ENCODE results near the gene CCT5.

CCT5 gene

DNA sequence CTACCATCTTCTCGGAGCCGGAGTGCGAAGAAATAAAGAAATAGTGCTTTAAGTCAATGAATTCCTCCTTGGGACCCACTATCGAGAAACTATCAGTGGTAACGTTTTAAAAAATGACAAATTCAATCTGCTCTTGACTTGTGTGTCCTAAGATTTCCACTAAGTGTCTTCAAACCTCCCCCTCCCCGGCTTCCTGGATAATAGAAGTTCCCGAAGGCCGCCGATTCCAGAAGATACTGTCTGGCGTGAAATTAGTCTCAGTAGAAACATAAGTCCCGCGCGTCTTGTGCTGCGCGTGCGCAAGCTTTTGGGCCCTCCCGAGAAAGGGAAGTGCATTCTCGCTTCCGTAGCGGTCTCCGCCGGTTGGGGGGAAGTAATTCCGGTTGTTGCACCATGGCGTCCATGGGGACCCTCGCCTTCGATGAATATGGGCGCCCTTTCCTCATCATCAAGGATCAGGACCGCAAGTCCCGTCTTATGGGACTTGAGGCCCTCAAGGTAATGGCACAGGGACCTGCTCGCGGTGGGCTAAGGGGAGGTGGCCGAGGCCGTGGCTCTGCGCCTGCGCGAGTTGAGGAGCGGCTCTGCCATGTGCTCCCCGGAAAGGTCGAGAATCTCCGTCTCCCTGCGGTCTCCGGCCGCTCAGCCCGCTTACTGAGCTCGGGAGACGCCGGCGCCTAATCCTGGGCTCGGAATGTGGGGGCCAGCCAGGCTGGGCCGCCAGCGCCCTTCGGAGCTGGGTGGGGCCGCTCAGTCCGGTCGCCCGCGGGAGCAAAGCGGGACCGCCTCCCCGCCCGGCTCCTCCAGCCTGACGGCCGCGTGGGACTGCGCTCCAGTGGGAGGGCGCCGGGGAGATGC is at the start of gene CCT5:
Gene CCT5, plus strand, starts transcription at position 333 of the 858 bp plus-strand sequence. Its CDS starts 61 bp downstream, at position 394.
- peak; percentile 97 for DNase-seq

DNA sequence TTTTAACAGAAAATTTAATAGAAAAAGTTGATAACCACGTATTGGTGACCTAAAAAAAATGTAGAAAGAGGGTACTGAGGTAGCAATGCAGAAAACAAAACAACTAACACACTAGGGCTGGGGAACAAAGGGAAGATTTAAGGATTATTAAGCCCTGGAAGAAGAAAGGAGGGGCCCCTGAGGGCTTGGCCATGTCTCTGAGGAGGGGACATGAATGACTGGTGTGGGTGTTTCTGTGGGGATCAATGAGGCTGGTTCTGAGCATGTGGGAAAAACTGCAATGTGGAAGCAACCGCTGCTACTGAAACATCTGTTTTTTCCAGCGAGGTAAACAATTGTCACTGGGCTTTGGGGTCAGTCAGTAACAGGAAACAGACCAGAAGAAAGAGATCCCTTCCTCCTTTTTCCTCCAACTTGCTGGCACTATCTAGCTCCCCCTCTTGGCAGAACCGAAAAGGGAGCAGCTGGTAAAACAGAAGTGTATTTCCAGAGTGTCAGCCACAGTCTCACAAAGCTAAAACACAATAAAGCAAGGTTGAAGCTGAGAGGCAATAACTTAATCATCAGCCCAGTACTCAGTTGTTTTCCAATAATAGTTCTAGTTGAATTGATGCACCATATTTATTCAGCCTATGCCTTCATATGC is 48.7 kb upstream of the CCT5 start:
- peak; percentile 71 for DNase-seq

DNA sequence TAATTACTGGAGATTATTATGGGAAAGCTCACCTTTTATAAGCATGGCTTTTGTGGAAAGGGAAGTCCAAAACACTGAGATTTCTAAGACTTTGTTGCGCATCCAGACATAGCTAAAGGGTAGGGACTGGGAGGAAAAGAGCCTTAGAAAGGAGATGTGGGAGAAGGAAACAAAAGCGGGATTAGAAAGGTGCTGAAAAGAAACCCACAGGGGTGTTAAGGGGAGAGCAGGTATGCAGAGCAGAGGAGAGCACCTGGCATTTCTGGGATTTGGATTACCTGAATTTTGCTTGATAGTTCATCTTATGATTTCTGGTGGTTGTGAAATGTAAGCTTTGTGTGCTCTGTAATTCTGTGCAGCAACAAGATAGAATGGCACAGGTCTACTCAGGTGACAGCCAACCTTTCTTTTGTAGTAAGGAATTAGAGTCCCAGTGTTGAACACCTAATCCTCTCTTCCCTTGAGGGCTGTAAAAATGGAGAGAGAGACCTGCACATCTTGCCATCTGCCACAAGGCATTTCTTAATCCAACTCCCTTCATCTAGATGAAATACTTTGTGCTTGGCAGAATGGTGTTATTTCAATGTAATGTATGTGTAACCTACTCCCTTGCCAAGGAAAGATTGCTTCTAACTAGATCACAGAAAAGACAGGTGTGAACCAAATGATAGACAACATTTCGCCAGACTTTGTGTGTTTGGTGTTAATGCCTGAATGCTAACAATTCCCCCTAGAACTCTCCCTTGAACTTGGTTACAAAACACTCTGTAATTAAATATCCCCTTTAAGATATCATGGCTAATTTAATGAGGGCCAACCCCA is 47.8 kb upstream of the CCT5 start:
- peak; percentile 94 for DNase-seq

DNA sequence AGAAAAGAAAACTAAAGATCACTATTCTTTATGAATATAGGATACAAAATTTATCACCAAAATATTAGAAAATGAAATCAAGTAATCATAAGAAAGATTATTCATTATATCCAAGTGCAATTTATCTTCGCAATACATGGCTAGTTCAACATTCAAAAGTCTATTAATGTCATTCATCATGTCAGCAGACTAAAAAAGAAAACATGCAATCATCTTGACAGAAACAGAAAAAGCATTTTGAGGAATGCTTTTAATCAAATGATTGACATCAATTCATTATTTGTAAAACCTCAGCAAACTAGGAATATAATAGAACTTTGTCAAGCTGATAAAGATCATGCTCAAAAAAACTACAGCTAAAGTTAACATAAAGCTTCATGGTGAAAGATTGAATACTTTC is 41.1 kb upstream of the CCT5 start:
- DNase-seq: no peak

DNA sequence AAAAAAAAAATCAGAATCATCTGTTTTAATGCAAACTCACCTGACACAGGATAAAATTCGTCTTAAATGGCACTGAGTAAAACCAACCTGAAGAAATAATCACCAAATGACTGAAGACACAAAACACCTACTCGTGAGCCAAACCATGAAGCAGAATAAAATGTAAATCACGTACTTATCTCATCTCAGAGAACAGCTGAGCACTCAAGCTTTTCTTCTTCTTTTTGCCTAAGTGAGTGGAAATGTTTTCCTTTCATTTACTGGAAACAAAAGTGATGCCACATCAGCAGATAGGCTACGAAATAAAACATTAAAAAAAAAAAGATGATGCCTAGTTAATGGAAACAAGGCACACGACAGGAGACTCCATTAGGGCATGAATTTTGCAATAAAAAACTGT is 36.8 kb upstream of the CCT5 start:
- no peak for DNase-seq

DNA sequence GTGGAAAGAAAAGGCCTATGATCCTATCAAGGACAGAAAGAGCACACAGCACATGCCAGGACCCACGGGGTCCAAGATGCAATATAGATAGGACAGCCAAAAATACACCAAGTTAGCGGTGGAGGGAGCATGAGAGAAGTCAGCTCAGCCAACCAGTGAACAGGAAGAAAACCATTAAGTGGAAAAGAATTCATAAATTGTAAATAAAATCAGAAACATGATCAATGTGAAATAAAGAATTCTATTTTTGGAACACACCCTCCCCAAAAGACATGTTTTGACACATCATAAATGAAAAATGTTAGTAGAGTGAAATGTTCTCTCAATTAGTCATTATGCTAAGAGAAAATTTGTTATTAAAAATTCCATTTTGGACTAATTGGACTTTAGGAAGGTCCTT is 36.0 kb upstream of the CCT5 start:
- no peak for DNase-seq

DNA sequence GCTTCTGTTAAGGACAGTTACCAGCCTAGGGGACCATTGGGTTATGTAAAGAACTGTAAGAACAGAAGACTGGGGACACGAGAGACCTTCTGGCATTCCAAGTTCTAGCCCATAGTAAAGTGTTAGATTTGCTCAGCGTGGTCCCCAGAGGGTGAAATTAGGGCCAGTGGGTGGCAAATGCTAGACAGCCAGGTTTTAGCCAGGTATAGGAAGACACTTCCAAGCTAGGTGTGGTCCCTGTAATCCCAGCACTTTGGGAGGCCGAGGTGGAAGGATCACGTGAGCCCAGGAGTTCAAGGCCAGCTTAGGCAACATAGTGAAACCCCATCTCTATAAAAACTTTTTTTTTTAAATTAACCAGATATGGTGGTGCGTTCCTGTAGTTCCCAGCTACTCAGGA is 34.7 kb upstream of the CCT5 start:
- no peak for DNase-seq

DNA sequence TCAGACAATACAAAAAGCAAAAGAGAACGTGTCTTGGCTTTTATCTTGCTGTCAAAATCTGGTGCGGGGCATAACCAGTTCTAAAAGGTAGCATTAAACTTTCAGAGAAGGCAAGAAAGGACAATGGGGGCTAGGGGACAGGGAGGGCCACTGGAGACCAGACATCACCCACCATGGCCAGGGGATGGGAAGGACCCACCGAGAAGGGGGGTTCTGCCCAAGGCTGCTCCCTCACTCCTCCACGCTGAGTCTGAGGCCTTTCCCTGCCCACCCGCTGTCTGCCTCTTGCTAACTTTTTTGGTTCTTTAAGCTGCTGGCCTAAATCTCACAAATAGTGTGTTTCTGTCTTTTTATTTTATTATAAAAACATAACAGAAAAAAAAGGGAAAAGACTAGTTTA is 34.0 kb upstream of the CCT5 start:
- no peak for DNase-seq

DNA sequence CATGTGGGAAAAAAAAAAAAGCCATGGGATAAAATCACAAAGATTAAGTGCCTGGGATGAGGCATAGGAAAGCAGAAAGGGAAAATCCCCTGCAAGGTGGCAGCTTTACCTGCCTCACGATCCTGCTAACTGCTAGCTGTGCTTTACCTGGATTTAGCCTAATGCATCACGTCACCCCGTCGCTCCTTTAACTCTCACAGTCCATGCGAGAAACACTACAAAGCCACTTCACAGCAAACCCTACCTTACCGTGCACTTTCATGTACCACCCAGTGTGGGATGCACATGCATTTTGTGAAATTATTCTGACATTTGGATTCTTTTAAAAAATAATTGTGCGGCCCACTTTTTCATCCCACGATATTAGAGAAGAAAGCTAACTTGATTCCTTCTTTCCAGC is 31.4 kb upstream of the CCT5 start:
- DNase-seq: no peak

DNA sequence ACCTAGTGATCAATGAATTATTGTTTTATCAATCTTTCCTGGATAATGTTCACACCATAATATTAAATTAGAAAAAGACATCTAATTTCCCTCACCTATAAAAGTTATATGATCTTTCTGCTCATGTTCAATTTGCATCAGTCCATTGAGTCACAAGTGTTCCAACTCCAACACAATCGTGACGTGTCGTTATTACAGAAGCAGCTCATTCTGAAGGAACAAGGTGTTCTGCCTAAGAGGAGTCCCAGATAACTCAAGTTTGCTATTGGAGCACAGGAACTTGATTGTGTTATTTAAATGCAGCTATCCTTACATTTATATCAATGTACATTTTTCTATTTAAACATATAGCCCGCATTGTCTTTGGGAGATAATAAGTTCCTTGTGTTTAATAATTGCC is 31.0 kb upstream of the CCT5 start:
- no peak for DNase-seq

DNA sequence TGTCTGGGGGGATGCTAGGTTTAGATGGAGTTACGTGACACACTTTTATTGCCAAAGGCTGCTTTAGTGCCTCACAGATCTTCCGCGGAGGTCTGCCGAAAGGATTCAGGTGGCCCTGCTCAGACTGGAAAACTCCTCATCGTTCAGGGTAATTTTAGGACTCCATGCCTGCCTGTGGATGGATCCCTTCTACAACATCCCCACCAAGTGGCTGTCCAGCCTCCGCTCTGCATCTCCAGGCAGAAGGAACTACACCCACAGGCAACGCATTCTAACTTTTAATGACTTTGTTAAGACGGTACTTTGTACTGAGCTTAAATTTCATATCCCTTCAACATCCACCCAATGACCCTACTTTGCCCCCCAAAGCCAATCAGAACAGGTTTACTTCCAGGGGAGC is 29.8 kb upstream of the CCT5 start:
- no peak for DNase-seq

DNA sequence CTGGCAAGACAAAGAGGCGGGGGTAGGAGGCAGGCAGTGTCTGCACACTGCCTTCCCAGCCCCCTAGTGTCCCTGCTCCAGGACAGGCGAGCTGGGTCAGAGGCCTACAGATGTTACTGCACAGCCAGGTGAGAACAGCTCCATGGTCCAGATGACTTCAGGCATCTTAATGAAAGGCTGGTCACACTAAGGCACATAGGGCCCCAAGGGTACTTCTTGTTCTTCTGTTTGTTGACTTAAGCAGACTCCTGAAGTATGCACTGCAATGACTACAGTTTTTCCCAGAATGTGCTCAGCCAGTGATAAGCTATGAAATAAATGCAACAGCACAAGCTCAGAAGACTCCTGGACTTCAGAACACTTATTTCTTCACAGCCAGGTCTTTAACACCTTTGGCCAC is 27.8 kb upstream of the CCT5 start:
- no peak for DNase-seq

DNA sequence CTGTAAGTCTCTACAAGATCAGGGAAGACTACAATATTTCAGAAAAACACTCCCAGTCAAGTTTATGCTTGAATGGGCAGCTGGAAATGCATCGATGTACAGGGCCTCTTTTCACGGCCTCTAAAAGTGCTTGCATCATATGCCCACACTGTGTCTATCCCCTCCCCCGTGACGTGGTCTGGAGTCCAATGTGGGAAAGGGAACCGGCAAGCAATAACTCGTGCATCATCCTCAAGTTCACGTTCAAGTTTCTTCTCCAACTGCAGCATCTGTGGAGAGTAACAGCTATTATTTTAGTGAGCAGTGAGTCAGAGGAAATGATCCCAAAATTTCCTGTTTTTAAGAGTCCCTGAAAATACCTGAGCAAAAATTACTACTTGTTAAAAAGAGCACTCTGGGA is 22.7 kb upstream of the CCT5 start:
- DNase-seq: no peak

DNA sequence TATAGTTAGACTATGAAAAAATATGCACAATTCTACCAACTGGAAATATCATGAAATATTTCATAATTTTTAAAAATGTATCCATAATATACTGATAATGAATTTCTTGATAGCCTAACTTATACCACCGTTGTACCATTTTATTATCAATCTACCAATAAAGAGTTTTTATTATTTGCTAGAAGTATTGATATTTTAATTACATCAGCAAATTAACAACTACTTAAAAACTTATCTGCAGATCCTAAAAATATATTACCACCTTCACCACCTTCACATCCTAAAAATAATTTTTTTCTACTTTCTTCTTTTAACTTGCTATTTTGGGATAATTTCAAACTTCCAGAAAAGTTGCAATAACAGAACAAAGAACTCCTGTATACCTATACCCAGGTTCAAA is 21.8 kb upstream of the CCT5 start:
- DNase-seq: no peak

DNA sequence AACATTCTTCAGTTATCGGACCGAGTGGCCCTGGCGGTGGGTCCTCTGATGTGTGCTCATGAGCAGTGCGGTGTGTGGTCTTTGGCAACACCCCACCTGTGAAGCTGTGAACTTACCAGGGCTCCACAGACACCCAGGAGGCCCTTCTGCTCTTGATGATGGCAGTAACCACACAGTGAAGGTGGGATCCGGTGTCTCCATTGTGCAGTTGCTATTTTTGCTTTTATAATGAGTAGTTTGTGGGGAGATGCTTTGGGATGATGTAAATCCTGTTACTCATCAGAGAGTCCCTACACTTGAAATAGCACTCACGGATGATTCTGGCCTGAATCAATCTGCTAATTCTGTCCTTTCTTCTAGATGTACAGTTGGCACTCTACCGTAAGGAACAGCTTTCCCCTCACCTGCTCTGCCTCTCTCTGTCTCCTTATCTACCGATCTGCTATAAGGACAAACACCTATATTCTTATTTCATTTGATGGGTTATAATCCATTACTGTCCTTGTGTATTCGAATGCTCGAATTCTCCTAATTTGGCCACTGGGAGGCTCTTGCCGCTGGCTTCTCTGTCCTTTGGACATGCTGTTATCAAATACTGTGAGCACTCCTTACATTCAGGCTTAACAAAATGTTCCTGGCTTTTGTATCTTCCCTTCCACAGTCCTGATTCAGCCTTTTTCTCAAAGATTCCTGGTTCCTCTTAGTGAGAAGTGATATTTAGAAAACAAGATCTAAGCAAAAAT is 20.6 kb upstream of the CCT5 start:
- peak; percentile 17 for DNase-seq

DNA sequence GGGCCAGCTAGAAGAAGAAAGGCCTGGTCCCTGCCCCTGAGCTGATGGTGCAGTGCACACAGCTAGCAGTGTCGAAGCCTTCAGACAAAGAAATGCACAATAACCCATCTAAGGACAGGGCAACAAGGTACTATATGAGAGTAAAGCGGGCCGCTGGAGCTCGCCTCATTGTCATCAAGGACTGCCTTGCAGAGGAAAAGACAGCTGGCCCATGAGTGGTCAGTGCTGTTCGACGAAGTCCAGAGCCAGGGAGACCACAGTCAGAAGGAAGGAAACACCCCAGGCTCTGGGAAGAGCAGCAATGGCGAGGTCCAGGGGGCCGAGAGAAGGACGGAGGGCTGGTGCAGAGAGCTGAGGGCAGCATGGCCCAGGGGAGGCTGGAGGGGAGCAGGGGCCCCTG is 17.7 kb upstream of the CCT5 start:
- DNase-seq: no peak

DNA sequence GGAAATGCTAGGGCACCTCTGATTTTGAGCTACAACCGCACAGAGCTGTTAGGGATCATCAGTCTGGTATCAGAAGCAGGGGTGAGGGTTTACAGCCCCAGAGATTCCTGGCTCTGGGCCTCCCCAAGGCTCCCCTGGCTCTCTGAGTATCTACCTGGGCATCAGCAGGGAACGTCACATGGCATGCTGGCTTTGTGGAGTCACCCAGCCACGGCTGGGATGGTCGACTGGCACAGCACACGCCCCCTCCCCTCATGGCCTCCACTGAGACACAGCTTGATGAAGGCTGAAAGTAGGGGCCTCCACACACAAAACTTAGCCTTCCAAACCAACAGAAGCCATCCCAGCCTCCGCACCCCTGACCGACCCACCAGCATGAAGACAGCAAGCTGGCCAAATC is 17.1 kb upstream of the CCT5 start:
- no peak for DNase-seq

DNA sequence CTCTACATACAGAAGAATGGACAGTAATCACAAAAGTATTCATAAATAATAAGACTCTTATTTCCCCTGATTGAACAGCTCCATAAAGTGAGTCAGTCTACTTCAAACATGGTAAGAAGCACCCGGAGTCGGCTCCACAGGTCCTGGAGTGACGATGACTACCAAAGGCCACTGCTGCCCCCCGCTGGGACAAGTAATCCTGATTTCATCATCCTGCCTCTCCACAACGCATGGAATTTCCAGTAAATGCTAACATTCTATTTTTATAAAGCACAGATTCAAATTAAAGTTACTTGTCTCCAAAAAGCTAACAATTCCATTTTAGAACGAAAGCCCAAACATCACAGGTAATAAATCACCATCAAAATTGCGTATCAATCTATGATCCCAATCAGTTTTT is 16.6 kb upstream of the CCT5 start:
- peak; percentile 69 for DNase-seq

DNA sequence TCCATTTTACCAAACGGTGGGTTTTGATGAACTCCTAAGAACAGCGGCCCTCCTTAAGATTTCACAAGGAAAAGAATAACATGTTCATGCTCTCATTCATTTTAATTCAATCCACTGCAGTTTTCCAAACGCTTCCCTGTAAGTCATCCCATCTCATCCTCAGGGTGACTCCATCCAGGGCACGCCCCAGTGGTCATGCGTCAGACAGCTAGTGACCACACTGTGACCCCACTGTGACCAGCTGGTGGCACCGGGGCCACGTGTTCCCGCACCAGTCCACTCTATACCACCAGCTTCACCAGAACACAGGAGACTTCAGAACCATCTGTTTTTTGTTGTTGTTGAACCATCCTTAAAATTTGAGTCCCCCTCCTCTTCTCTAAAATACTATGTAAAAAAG is 14.7 kb upstream of the CCT5 start:
- DNase-seq: no peak

DNA sequence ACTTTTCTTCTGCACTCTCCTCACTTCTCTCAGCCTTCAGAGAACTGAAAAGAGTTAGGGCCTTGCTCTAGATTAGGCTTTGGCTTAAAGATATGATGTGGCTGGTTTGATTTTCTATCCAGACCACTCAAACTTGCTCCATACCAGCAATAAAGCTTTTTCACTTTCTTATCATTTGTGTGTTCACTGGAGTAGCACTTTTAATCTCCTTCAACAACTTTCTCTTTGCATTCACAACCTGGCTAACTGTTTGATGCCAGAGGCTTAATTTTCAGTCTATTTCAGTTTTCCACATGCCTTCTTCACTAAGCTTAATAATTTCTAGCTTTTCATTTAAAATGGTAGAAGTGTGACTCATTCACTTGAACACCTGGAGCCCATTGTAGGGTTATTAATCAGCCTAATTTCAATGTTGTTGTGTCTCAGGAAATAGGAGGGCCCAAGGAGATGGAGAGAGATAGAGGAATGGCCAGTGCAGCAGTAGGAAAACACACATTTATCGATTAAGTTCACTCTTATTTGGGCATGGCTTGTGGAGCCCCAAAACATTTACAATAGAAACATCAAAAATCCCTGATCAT is 6.3 kb upstream of the CCT5 start:
- DNase-seq: no peak

DNA sequence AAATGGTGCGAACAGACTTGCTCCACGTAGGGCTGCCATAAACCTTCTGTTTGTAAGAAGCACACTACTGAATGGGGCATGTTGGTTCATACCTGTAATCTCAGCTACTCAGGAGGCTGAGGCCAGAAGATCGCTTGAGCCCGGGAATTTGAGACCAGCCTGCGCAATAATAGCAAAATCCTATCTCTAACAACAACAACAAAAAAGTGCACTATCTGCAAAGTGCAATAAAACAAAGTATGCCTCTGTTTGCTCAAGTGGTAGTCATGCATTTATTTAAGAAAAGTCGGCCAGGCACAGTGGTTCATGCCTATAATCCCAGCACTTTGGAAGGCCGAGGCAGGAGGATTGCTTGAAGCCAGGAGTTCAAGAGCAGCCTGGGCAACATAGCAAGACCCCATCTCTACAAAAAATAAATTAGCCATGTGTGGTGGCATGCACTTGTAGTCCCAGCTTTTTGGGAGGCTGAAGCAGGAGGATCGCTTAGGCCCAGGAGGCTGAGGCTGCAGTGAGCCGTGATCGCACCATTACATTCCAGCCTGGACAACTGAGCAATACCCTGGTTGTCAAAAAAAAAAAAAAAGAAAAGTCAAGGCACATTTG is 5.6 kb upstream of the CCT5 start:
- no peak for DNase-seq

DNA sequence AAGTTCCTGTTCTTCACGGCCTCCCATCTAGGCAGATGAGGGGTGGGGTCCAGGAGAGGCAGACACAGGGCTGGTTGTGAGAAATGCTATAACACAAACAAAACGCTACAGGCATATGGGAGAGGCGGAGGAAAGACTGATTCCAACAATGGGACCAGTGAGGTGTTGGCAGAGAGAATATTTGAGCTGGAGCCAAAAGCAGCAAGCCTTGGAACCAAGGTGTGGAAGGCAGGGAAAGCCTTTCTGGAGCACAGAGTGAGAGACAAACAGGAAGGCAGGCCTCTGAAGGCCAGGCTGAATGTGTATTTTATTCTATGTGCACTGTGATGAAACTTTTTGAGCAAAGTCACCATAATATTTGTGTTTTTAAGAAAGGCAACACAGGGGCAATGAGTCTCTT is 3.3 kb upstream of the CCT5 start:
- DNase-seq: no peak

All from NCI-H82 (cell line).